Psoas muscle (tissue), 8 donors: ENCODE data around the gene BHLHA9. TPM values are rescaled to one million over a fixed set of nuclear protein-coding genes. Genes with fewer than 3 reads are reported as not detected.
"Not testable (repeated sequence)": the region's sequence is repeated elsewhere in the genome, so short reads cannot be mapped to it uniquely, and the experiment has no call there.

Experiments used
- ATAC-seq, 4 donors: fragments of 200-7000 bp; cut with Tn5 transposase; one replicate each; pipeline ENCODE4 v1.9.1; 2020; ENCODE audit warnings: moderate library complexity in 3 of 4, mild to moderate bottlenecking in 2 of 4
- DNase-seq, 2 donors: peaks; one replicate each; pipeline ENCODE4 v3.0.0-alpha.2; 2020
- H3K27ac ChIP-seq: fragments of 200-600 bp; one replicate; pipeline ENCODE4 v1.8.0; 2022
- H3K27me3 ChIP-seq, 3 donors: fragments of 200-600 bp in 1 of 3; one replicate each; pipeline versions ENCODE4 v1.6.1 to v1.8.0; 2013 to 2022; ENCODE audit warnings: low read length in 2 of 3, mild to moderate bottlenecking in 2 of 3, moderate library complexity in 1 of 3; ENCODE audit not compliant: insufficient read depth in 3 of 3
- H3K36me3 ChIP-seq, 2 donors: fragments of 200-600 bp in 1 of 2; one replicate each; pipeline versions ENCODE4 v1.6.1 to v1.8.0; 2013 to 2022; ENCODE audit warnings: low read depth in 1 of 2, mild to moderate bottlenecking in 1 of 2, moderate library complexity in 1 of 2; ENCODE audit not compliant: insufficient read depth in 1 of 2
- H3K4me1 ChIP-seq: fragments of 200-600 bp; one replicate; pipeline ENCODE4 v1.8.0; 2022
- H3K4me3 ChIP-seq: fragments of 200-600 bp; one replicate; pipeline ENCODE4 v1.8.0; 2022; ENCODE audit warnings: mild to moderate bottlenecking
- H3K9me3 ChIP-seq: fragments of 200-600 bp; one replicate; pipeline ENCODE4 v1.8.0; 2022
- WGBS, 3 donors: extraction: QIAGEN DNeasy Blood & Tissue Kit; methylation state at CpG; one replicate each; pipeline versions ENCODE4 v1.1.6 to v1.1.7; 2013; 5-methylcytosine and 5-hydroxymethylcytosine counted together
- intact Hi-C, 2 donors: fragments of 100-400 bp; cut with DNase I; formaldehyde crosslinking; loops; one replicate each; pipeline versions ENCODE4 v1.11.0 to v1.14.2; 2022
- polyA plus RNA-seq, 3 donors: library from polyadenylated mRNA; stranded (reverse); fragments of 200-250 nt; gene quantifications; one replicate each; pipeline ENCODE4 v1.2.3, GENCODE V29; 2013
- total RNA-seq, 4 donors: library from RNA; stranded (reverse); fragmentation: NEBNext Ultra II Directional in 2 of 4; extraction: Animal tissue kit (Norgen Biotek cat#: 25700) in 2 of 4; gene quantifications; one replicate each; pipeline versions ENCODE4 v1.2.1 to v1.2.4, GENCODE V29; 2021 to 2023
- TF ChIP-seq, protein P1 (sequence below): fragments of 200-600 bp; IDR thresholded peaks from one replicate; pipeline ENCODE4 v1.8.0; 2022; ENCODE audit warnings: antibody characterized with exemption
- donor health status: healthy with polysubstance abuse.
- donor health status: DM: no; HTN: no; CAD: no; lungs with moderate emphysema.
- donor health status: Bipolar disorder and iron deficiency.
- donor health status: healthy.
- donor health status: DM: yes; HTN: yes; CAD: no.
- donor health status: DM: no; HTN: no; CAD: no.
- donor health status: DM: no; HTN: no; CAD: no.
- donor health status: DM: yes; HTN: yes; CAD: no.

The BHLHA9 gene
- total and polyA plus RNA-seq, 7 donors, result not detected

DNA sequence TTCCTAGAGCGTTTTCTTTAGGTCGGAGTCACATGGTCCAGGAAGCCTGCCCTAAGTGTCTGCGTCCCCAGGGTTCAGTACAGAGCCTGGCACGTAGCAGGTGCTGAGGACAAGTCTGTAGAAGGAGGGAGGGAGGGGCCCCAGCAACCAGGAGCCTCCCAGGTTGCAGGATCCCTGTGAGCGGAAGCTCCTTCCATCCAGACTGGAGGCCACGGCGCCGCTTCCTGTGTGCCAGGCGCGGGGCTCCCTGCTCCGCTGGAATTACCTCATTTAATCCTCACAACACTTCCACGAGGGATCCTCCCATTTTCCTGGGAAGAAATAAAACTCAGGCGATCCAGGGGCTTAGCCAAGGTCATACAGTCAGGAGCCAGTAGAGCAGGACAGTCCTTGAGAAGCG lies 31.3 kb downstream of the BHLHA9 start:
- TF ChIP-seq, protein P1, sequence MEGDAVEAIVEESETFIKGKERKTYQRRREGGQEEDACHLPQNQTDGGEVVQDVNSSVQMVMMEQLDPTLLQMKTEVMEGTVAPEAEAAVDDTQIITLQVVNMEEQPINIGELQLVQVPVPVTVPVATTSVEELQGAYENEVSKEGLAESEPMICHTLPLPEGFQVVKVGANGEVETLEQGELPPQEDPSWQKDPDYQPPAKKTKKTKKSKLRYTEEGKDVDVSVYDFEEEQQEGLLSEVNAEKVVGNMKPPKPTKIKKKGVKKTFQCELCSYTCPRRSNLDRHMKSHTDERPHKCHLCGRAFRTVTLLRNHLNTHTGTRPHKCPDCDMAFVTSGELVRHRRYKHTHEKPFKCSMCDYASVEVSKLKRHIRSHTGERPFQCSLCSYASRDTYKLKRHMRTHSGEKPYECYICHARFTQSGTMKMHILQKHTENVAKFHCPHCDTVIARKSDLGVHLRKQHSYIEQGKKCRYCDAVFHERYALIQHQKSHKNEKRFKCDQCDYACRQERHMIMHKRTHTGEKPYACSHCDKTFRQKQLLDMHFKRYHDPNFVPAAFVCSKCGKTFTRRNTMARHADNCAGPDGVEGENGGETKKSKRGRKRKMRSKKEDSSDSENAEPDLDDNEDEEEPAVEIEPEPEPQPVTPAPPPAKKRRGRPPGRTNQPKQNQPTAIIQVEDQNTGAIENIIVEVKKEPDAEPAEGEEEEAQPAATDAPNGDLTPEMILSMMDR, result no peak
- intact Hi-C loops, result no loop called here
- Histone ChIP-seq H3K36me3 (no peaks in the 10 kb centered on the region), H3K4me3 (no peak overlapping the region), H3K27ac (no peak overlapping the region), H3K9me3 (no peaks in the 10 kb centered on the region), H3K27me3 (peaks cover 0 to 33% (median 15%) of the 10 kb centered on the region in 3 donors), H3K4me1 (no peaks in the 10 kb centered on the region)
- DNase-seq (no peak), ATAC-seq (no peak)
- 64 to 68% (median 66%) methylated on average over 14 of the region's 14 CpGs for WGBS, 3 donors

DNA sequence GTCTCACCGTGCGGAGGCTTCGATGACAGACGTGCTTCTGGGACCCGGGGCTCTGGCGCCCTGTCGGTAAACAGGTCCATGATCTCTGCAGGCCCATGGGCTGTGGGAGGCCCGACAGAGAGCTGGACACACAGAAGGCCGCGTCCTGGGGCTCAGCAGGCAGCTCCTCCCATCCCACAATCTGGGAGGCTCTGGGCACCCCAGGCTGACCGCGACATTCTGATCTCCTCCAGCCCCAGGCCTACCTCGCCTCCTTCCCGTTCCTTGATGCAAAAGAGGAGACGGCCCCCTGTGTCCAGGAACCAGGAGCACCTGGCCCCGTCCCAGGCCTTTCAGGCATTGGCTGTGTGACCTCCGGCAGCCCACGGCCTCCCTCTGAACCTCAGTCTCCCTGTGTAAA lies 32.5 kb downstream of the BHLHA9 start:
- TF ChIP-seq, protein P1, result no peak
- intact Hi-C loops, result no loop called here
- no peaks in the 10 kb centered on the region for H3K36me3 ChIP-seq
- H3K4me3 ChIP-seq, result no peak overlapping the region
- H3K4me1 ChIP-seq, result no peaks in the 10 kb centered on the region
- 76 to 85% (median 81%) methylated on average over 18 of the region's 18 CpGs for WGBS, 3 donors
- no peak overlapping the region for H3K27ac ChIP-seq
- DNase-seq, result no peak
- H3K9me3 ChIP-seq, result no peaks in the 10 kb centered on the region
- no peak for ATAC-seq
- H3K27me3 ChIP-seq, result peaks cover 0 to 32% (median 13%) of the 10 kb centered on the region in 3 donors

DNA sequence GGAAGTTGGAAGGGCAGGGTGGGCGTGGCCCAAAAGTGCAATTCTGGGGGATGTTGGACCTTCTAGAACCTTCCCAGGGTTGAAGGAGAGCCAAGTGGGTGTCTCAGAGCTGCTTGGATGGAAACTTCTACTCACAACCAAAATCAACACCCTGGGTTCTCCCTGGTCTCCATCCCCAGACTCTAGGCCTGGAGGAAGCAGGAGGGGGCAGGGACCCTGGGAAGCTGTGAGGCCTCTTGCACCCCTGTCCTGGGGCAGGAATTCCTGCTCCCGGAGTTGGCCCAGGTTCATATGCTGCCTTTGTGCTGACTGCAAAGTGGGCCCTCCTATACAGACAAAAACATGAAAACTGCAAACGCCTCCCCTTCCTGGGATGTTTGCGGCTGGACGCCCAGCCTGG lies 34.3 kb downstream of the BHLHA9 start:
- no peaks in the 10 kb centered on the region for H3K36me3 ChIP-seq
- no peak overlapping the region for H3K27ac ChIP-seq
- DNase-seq (no peak), ATAC-seq (no peak)
- H3K4me3 ChIP-seq, result no peak overlapping the region
- no peaks in the 10 kb centered on the region for H3K4me1 ChIP-seq
- peaks cover 0 to 15% (median 2%) of the 10 kb centered on the region in 3 donors for H3K27me3 ChIP-seq
- WGBS, 3 donors, result 76 to 84% (median 76%) methylated on average over 5 of the region's 5 CpGs
- TF ChIP-seq, protein P1, result no peak
- intact Hi-C loops, result no loop called here
- H3K9me3 ChIP-seq, result no peaks in the 10 kb centered on the region

DNA sequence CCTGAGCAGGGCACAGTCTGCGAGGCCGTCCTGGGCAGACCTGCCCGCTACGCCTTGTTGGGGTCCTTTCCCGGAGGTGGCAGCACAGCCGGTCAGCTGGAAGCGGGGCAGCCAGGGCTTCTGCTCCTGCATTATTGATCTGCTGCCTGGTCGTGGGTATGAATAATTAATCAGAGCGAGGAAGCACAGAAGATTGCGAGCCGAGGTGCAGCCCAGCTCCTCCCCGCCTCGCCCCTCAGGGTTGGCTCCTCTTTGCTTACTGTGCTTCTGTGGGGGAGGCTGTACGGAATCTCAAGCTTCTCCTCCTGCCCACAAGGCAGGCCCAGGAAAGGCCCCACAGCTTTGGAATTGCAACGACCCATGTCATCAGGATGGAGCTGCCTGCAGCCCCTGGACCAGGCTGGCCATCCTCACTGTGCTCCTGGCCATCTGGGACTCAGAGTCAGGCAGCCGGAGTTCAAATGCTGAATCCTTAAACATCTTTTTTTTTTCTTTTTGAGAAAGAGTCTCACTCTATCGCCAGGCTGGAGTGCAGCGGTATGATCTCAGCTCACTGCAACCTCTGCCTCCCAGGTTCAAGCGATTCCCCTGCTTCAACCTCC lies 34.8 kb downstream of the BHLHA9 start:
- WGBS, 3 donors, result 82 to 88% (median 83%) methylated on average over 17 to 19 of the region's 19 CpGs
- Histone ChIP-seq H3K27ac (no peak overlapping the region), H3K4me1 (no peaks in the 10 kb centered on the region), H3K4me3 (no peak overlapping the region), H3K36me3 (no peaks in the 10 kb centered on the region), H3K9me3 (no peaks in the 10 kb centered on the region), H3K27me3 (peaks cover 0 to 10% (median 2%) of the 10 kb centered on the region in 3 donors)
- ATAC-seq, result no peak
- TF ChIP-seq, protein P1, result no peak
- intact Hi-C loops, result no loop called here
- DNase-seq, result no peak

DNA sequence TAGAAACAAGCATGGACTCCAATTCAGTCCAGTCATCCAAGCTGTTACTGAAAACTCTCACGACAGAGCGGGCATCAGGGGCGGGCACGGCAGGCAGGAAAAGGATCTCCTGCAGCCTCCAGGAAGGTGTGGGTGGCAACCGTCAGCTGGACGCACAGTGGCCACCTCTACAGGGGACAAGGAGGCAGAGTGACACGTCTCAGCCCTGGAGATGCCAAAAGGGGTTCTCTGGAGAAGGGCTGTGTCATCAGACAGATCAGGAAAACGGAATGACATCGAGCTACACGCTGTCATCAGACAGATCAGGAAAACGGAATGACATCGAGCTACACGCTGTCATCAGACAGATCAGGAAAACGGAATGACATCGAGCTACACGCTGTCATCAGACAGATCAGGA lies 37.6 kb downstream of the BHLHA9 start:
- H3K9me3 ChIP-seq, H3K27me3 ChIP-seq, H3K27ac ChIP-seq, intact Hi-C loops, DNase-seq, H3K4me1 ChIP-seq, H3K36me3 ChIP-seq, H3K4me3 ChIP-seq, ATAC-seq: not testable (repeated sequence)
- 59 to 72% (median 60%) methylated on average over 11 of the region's 16 CpGs for WGBS, 3 donors
